Large intestine (tissue), 3 donors: ENCODE data around the gene RPL7A. TPM values are rescaled to one million over a fixed set of nuclear protein-coding genes. Genes with fewer than 3 reads are reported as not detected.
"Not testable (repeated sequence)": the region's sequence is repeated elsewhere in the genome, so short reads cannot be mapped to it uniquely, and the experiment has no call there.

ENCODE experiments used
- DNase-seq, 2 donors: peaks; one replicate each; pipeline versions ENCODE4 v3.0.0 to v3.0.0-alpha.2; 2013
- H3K27ac ChIP-seq: one replicate; pipeline ENCODE4 v1.5.1; 2013; ENCODE audit warnings: low read length
- H3K27me3 ChIP-seq: 2 replicates; pipeline ENCODE4 v1.6.1; 2013; ENCODE audit warnings: low read length; ENCODE audit not compliant: control insufficient read depth, insufficient read depth
- H3K36me3 ChIP-seq: 2 replicates; pipeline ENCODE4 v1.6.1; 2013; ENCODE audit warnings: low read length; ENCODE audit not compliant: control insufficient read depth, insufficient read depth
- H3K4me1 ChIP-seq: one replicate; pipeline ENCODE4 v1.6.1; 2013; ENCODE audit warnings: low read length; ENCODE audit not compliant: control insufficient read depth, insufficient read depth
- H3K4me3 ChIP-seq: one replicate; pipeline ENCODE4 v1.5.1; 2013; ENCODE audit warnings: low read length
- H3K9me3 ChIP-seq: one replicate; pipeline ENCODE4 v1.6.1; 2013; ENCODE audit warnings: mild to moderate bottlenecking, low read depth, low read length, moderate library complexity; ENCODE audit not compliant: control insufficient read depth
- WGBS: methylation state at CpG from one replicate; pipeline ENCODE4 v1.1.5; 2013; ENCODE audit warnings: low lambda C conversion rate; ENCODE audit not compliant: insufficient coverage; 5-methylcytosine and 5-hydroxymethylcytosine counted together
- polyA plus RNA-seq: library from polyadenylated mRNA; unstranded; fragments of 120-200 nt; gene quantifications from one replicate; pipeline ENCODE4 v1.2.1, GENCODE V29; 2013

RPL7A gene
- polyA plus RNA-seq, 1 donor: 2,688 TPM

DNA sequence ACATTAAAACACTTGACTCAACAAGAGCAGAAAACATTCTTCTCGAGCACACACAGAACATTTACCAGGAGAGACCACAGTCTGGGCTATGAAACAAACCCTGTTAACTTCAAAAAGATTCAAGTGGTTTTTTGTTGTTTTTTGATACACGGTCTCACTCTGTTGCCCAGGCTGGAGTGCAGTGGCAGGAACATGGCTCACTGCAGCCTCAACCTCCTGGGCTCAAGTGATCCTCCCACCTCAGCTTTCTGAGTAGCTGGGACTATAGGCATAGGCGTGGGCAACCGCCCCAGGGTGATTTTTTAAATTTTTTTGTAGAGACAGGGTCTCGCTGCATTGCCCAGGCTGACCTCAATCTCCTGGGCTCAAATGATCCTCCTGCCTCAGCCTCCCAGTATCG, 21.0 kb upstream of the RPL7A start:
- not testable (repeated sequence) for H3K9me3 ChIP-seq, H3K27ac ChIP-seq, DNase-seq, H3K27me3 ChIP-seq, H3K4me3 ChIP-seq, H3K4me1 ChIP-seq
- H3K36me3 ChIP-seq: peaks cover 16% of the 10 kb centered on the region
- no CpG with 5 or more reads among the region's 6 CpGs for WGBS

DNA sequence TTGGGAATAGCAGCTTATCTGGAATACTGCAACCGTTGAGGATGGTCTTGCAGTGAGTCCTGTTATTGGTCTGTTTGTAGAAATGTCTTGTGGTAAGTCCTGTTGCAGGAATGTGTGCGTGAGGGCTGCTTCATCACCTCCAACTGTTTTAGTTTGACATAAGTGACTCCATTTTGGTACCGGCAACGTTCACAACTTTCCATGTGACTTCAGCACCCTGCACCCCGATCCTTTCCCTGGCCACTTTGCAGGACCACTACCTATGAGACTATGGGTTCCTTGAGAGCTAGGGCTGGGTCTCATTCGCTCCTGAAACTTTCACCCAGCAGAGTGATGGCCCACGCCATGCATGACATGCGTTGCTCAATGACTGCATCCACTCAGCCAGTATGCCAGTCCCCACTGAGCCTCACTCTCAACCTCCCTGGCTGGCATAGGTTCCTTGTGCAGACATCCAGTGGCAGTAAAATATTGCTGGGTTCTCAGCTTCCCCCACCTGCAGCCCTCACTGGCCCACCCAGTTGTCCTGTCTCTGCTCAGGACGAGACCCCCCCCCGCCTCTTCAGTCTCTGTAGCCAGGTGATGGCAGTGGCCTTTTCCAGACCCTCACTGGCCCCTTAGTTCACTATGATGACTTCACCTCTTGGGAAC, 20.1 kb upstream of the RPL7A start:
- no CpG with 5 or more reads among the region's 10 CpGs for WGBS
- no peaks in the 10 kb centered on the region for H3K27me3 ChIP-seq
- H3K27ac ChIP-seq: no peak overlapping the region
- H3K9me3 ChIP-seq: peaks cover 11% of the 10 kb centered on the region
- H3K36me3 ChIP-seq: peaks cover 25% of the 10 kb centered on the region
- peaks cover 3% of the 10 kb centered on the region for H3K4me1 ChIP-seq
- DNase-seq: no peak
- H3K4me3 ChIP-seq: no peak overlapping the region

DNA sequence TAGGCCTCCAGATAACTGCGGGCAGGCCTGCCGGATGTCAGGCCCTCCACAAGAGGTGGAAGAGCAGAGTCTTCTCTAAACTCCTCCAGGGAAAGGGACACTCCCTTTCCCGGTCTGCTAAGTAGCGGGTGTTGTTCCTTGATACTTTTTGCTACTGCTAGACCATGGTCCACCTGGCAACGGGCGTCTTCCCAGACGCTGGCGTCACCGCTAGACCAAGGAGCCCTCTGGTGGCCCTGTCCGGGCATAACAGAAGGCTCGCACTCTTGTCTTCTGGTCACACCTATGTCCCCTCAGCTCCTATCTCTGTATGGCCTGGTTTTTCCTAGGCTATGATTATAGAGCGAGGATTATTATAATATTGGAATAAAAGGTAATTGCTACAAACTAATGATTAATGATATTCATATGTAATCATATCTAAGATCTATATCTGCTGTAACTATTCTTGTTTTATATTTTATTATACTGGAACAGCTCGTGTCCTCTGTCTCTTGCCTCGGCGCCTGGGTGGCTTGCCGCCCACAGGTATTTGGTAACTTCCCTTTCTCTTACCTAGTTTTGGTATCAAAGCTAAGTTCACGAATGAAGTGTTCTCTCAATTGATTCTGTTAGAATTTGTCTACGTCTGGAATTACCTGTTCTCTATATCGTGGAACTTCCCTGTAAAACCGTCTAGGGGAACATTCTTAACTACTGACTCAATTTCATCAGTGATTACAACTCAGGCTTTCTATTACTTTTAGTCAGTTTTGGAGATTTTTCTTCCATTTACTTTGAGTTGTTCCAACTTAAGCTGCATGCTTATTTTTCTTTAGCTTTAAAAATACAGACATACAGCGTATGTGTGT, 18.5 kb upstream of the RPL7A start:
- not testable (repeated sequence) for H3K9me3 ChIP-seq, H3K27ac ChIP-seq, H3K4me3 ChIP-seq, H3K27me3 ChIP-seq
- 96% methylated on average over 10 of the region's 21 CpGs for WGBS
- peaks cover 41% of the 10 kb centered on the region for H3K36me3 ChIP-seq
- DNase-seq: peak in 1 of 2 donors; percentile 25
- peaks cover 17% of the 10 kb centered on the region for H3K4me1 ChIP-seq

DNA sequence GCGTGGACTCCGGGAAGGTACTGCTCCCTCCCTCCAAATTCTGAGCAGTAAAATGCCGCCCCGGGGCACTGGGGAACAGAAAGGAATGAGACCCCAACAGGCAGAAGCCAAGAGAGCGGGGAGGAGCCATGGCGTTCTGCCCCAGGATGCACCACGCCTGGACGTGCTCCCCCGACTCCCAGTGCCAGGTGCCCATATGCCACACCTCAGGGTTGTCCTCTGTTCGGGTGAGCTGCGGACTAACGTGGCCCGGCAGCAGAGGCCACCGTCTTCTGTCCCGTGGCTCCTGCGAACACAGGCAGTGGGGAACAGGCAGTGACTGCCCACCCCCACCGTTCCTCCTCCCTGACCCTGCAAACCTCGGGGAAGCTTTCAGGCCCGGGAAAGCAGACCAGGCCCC, 16.8 kb upstream of the RPL7A start:
- H3K27me3 ChIP-seq: no peaks in the 10 kb centered on the region
- H3K4me3 ChIP-seq: no peak overlapping the region
- DNase-seq: no peak
- H3K4me1 ChIP-seq: peaks cover 19% of the 10 kb centered on the region
- H3K36me3 ChIP-seq: peaks cover 41% of the 10 kb centered on the region
- H3K9me3 ChIP-seq: peaks cover 10% of the 10 kb centered on the region
- H3K27ac ChIP-seq: no peak overlapping the region
- WGBS: no CpG with 5 or more reads among the region's 19 CpGs

DNA sequence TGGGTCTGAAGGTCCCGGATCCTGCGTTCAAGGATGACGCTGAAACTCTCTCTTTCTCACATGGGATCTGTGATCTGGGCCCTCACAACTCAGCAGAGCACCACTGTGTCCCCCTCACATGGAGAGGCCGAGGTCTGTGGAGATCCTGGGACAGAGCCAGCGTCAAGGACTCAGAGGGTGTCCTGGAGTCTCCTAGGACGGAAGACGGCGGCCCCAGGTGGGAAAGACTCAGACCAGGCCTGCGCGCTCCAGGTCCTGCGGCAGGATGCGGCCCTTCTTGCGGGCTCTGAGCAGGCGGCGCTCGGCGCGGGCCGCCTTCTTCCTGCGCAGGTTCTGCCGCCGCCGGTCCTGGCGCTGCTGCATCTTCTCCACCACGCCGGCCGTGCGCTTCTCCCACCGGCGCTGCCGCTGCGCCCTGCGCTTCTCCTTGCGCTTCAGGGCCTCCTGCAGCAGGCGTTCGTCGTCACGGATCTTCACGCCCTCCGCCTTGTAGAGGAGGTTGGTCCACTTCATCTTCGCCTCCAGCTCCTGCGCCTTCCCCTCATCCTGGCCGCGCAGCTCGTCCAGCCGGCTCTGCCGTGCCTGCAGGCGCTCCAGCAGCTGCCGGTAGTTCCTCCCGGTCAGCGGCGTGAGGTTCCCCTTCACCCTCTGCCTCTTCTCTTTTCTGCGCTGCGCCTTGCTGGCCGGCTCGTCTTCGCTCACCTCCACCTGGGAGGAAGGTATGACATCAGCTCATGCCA, 16.2 kb upstream of the RPL7A start:
- Histone ChIP-seq H3K4me1 (peaks cover 23% of the 10 kb centered on the region), H3K4me3 (no peak overlapping the region), H3K9me3 (peaks cover 10% of the 10 kb centered on the region), H3K36me3 (peaks cover 41% of the 10 kb centered on the region), H3K27me3 (no peaks in the 10 kb centered on the region), H3K27ac (no peak overlapping the region)
- 100% methylated on average over 11 of the region's 57 CpGs for WGBS
- no peak for DNase-seq

DNA sequence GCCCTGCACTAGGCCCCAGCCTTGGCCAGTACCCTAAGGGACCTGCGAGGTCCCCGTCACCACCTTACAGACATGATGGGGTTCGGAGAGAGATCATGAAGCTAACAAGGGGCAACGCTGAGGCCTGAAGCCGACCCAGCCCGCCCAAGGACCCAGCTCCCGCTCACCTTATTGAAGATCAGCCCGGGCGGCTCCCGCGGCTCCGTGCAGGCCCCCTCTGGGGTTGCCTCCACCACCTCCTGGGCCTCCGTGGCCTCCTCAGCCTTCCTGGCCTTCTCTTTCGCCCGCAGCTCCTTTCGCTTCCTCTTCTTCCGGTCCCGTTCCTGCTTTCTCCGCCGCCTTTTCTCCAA, 15.7 kb upstream of the RPL7A start:
- WGBS: 95% methylated on average over 7 of the region's 20 CpGs
- H3K27me3 ChIP-seq: no peaks in the 10 kb centered on the region
- H3K4me1 ChIP-seq: peaks cover 23% of the 10 kb centered on the region
- H3K9me3 ChIP-seq: peaks cover 10% of the 10 kb centered on the region
- no peak for DNase-seq
- no peak overlapping the region for H3K27ac ChIP-seq
- no peak overlapping the region for H3K4me3 ChIP-seq
- H3K36me3 ChIP-seq: peaks cover 41% of the 10 kb centered on the region

DNA sequence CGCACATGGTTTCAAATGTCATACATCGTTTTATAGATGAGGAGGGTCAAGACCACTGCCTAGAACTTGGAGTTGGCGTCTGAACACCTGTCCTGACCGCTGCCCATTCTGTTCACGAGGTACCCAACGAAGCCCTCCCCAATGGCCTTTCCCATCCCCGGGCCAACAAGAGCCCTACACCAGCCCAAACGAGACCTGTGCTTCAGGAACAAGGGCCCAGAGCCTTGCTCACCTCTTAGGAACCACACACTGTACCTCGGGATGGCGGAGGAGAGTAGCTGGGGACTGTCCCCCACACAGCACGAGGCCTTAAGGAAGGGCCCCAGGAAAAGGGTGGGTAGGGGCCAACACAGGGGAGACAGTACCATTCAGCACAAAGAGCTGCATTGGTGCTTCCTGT, 15.0 kb upstream of the RPL7A start:
- Histone ChIP-seq H3K27me3 (no peaks in the 10 kb centered on the region), H3K9me3 (peaks cover 10% of the 10 kb centered on the region), H3K4me3 (no peak overlapping the region), H3K4me1 (peaks cover 23% of the 10 kb centered on the region), H3K36me3 (peaks cover 41% of the 10 kb centered on the region), H3K27ac (peak overlapping the region; percentile 93)
- WGBS: no CpG with 5 or more reads among the region's 11 CpGs
- no peak for DNase-seq

DNA sequence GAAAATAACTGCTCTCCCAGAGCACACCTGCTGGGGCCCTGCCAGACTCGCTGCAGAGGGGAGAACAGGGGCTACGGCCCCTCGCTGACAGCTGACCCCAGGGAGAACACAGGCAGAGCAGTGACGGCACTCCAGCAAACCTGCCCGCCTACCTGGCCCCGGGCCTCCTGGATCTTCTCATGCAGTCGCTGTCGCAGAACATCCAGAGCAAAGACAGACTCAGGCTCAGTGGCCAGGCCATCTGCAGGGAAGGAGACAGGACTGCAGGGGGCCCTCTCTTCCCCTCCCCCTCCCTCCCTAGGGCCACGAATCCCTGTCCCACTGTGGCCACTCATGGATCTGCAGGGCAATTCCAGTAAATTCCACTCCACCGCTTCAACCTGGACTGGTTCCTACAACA, 14.5 kb upstream of the RPL7A start:
- Histone ChIP-seq H3K9me3 (peaks cover 10% of the 10 kb centered on the region), H3K4me3 (no peak overlapping the region), H3K4me1 (peaks cover 23% of the 10 kb centered on the region), H3K36me3 (peaks cover 41% of the 10 kb centered on the region), H3K27ac (peak overlapping the region; percentile 93), H3K27me3 (no peaks in the 10 kb centered on the region)
- WGBS: no CpG with 5 or more reads among the region's 10 CpGs
- DNase-seq: no peak

DNA sequence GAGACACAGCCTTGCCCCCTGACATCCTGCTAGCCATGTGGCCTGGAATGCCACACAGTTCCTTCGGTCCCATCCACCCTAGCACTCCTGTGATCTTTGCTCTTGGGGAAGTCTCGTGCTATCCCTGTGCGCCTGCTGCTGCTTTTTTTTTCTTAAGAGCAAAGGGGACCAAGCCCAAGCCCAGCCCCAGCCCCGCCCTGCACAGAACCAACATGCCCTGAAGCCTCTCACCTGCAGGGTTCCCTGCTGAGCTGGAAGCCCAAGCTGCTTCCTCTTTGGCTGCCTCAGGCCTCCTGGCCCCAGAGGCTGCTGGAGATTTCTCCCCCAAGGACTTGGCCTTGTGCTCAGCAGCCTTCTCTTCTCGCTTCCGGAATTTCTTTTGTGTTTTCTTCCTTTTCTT, 13.9 kb upstream of the RPL7A start:
- DNase-seq: peak; percentile 95 to 97
- Histone ChIP-seq H3K36me3 (peaks cover 45% of the 10 kb centered on the region), H3K4me3 (peak overlapping the region; percentile 96), H3K4me1 (peaks cover 23% of the 10 kb centered on the region), H3K9me3 (peaks cover 9% of the 10 kb centered on the region), H3K27me3 (no peaks in the 10 kb centered on the region), H3K27ac (peak overlapping the region; percentile 93)
- no CpG with 5 or more reads among the region's 6 CpGs for WGBS

DNA sequence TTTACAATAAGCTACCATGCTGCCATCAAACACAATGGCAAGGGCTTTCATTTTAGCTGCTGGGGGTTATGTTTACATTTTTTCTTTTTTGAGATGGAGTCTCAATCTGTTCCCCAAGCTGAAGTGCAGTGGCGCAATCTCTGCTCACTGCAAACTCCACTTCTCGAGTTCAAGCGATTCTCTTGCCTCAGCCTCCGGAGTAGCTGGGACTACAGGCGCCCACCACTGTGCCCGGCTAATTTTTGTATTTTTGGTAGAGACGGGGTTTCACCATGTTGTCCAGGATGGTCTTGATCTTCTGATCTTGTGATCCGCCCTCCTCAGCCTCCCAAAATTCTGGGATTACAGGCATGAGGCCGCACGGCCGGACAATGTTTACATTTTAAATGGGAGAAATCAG, 13.1 kb upstream of the RPL7A start:
- H3K27ac ChIP-seq: peak overlapping the region; percentile 93
- not testable (repeated sequence) for H3K9me3 ChIP-seq, DNase-seq, H3K27me3 ChIP-seq
- H3K4me1 ChIP-seq: peaks cover 23% of the 10 kb centered on the region
- H3K4me3 ChIP-seq: peak overlapping the region; percentile 96
- WGBS: 60% methylated on average over 5 of the region's 11 CpGs
- H3K36me3 ChIP-seq: peaks cover 52% of the 10 kb centered on the region
